Breast epithelium (tissue), 3 donors: ENCODE results near the gene ABLIM2.

Experiments used
- POLR2A ChIP-seq: fragments of 450-650 bp; IDR thresholded peaks from one replicate; pipeline ENCODE4 v1.6.1; 2016; ENCODE audit warnings: antibody characterized with exemption, mild to moderate bottlenecking, moderate library complexity
- POLR2AphosphoS5 ChIP-seq, 3 donors: sonication (generic); formaldehyde crosslinking; IDR thresholded peaks; one replicate each; pipeline ENCODE4 v1.6.1; 2017; ENCODE audit warnings: antibody characterized with exemption in 3 of 3
- TF ChIP-seq, protein P1 (sequence below), 3 donors: fragments of 450-650 bp; IDR thresholded peaks; one replicate each; pipeline ENCODE4 v1.5.1; 2016 to 2017; ENCODE audit warnings: antibody characterized with exemption in 3 of 3, mild to moderate bottlenecking in 3 of 3, moderate library complexity in 3 of 3

GRCh38 chr4:8113611-8114377 lies 44.8 kb downstream of the ABLIM2 start:
- TF ChIP-seq, protein P1, sequence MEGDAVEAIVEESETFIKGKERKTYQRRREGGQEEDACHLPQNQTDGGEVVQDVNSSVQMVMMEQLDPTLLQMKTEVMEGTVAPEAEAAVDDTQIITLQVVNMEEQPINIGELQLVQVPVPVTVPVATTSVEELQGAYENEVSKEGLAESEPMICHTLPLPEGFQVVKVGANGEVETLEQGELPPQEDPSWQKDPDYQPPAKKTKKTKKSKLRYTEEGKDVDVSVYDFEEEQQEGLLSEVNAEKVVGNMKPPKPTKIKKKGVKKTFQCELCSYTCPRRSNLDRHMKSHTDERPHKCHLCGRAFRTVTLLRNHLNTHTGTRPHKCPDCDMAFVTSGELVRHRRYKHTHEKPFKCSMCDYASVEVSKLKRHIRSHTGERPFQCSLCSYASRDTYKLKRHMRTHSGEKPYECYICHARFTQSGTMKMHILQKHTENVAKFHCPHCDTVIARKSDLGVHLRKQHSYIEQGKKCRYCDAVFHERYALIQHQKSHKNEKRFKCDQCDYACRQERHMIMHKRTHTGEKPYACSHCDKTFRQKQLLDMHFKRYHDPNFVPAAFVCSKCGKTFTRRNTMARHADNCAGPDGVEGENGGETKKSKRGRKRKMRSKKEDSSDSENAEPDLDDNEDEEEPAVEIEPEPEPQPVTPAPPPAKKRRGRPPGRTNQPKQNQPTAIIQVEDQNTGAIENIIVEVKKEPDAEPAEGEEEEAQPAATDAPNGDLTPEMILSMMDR (IDR thresholded peaks at IDR 0.05): no peak
- TF ChIP-seq POLR2A (no peak), POLR2AphosphoS5 (IDR thresholded peaks at IDR 0.05) (no peak)
